T-helper 22 cell (primary cell): ENCODE data around the gene PLCH1.
"Not testable (repeated sequence)": the region's sequence is repeated elsewhere in the genome, so short reads cannot be mapped to it uniquely, and the experiment has no call there.

Experiments used
- DNase-seq: peaks from one replicate; pipeline ENCODE4 v3.0.0-alpha.2; 2020; ENCODE audit warnings: low read depth

PLCH1 gene

GRCh38 chr3:155646128-155646527, 98.7 kb downstream of the PLCH1 start:
- DNase-seq, result no peak

- DNase-seq, result no peak
These were observed 101.2 kb downstream of the PLCH1 start for GRCh38 chr3:155643581-155644165.

- DNase-seq, result no peak
These were observed 102.9 kb downstream of the PLCH1 start for GRCh38 chr3:155641956-155642355.

GRCh38 chr3:155640098-155640497, 104.8 kb downstream of the PLCH1 start:
- no peak for DNase-seq

- DNase-seq, result no peak
These were observed 105.3 kb downstream of the PLCH1 start for GRCh38 chr3:155639462-155640055.

GRCh38 chr3:155638461-155638860, 106.4 kb downstream of the PLCH1 start:
- DNase-seq, result not testable (repeated sequence)

GRCh38 chr3:155637567-155637966, 107.3 kb downstream of the PLCH1 start:
- no peak for DNase-seq

- DNase-seq, result no peak
These were observed 109.8 kb downstream of the PLCH1 start for GRCh38 chr3:155635056-155635455.

GRCh38 chr3:155634121-155634719, 110.7 kb downstream of the PLCH1 start:
- no peak for DNase-seq

GRCh38 chr3:155631323-155632019, 113.4 kb downstream of the PLCH1 start:
- DNase-seq, result no peak

- DNase-seq, result no peak
These were observed 115.3 kb downstream of the PLCH1 start for GRCh38 chr3:155629556-155629955.

GRCh38 chr3:155629056-155629455, 115.8 kb downstream of the PLCH1 start:
- DNase-seq, result no peak

- DNase-seq, result not testable (repeated sequence)
These were observed 122.2 kb downstream of the PLCH1 start for GRCh38 chr3:155622647-155623046.

GRCh38 chr3:155620552-155620951, 124.3 kb downstream of the PLCH1 start:
- not testable (repeated sequence) for DNase-seq

GRCh38 chr3:155619118-155619915, 125.6 kb downstream of the PLCH1 start:
- no peak for DNase-seq

GRCh38 chr3:155618543-155618942, 126.3 kb downstream of the PLCH1 start:
- DNase-seq, result no peak

GRCh38 chr3:155617346-155617925, 127.4 kb downstream of the PLCH1 start:
- DNase-seq, result no peak

- DNase-seq, result not testable (repeated sequence)
These were observed 129.7 kb downstream of the PLCH1 start for GRCh38 chr3:155615141-155615540.

GRCh38 chr3:155614410-155614809, 130.5 kb downstream of the PLCH1 start:
- DNase-seq, result not testable (repeated sequence)

- no peak for DNase-seq
These were observed 133.4 kb downstream of the PLCH1 start for GRCh38 chr3:155611456-155611855.

GRCh38 chr3:155609586-155609985, 135.3 kb downstream of the PLCH1 start:
- DNase-seq, result no peak
